ENCODE measurements around the gene CLDN1. TPM values are rescaled to one million over a fixed set of nuclear protein-coding genes. Genes with fewer than 3 reads are reported as not detected.

CLDN1 gene
- total RNA-seq, 6 experiments from 2014 or later: 79.9 to 241 (median 135) TPM

DNA sequence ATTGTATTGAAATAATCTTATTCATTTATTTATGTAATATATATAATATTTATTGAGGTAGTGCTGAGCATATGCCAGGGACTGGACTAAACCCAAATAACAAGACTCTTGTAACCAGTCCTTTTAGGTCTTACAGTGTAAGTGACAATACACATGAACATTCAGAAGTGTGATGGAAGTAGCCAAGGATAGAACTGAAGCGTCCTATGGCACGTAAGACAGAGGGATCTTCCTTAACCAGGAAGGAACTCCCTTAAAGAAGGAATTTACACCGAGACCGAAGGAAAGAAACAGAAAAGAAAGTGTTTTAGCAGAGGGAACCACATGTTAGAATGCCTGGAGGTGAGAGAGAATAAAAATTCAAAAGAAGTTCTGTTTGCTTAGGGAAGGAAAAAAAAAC is 23.6 kb upstream of the CLDN1 start:
- Histone ChIP-seq H3K27ac (peak overlapping the region; percentile 83 to 90 (median 85)), H3K9me3 (no peaks in the 10 kb centered on the region), H3K4me1 (peaks cover 0 to 10% (median 0%) of the 10 kb centered on the region in 4 donors), H3K27me3 (no peaks in the 10 kb centered on the region), H3K4me3 (peak overlapping the region; percentile 0 to 44 (median 37)), H3K36me3 (no peaks in the 10 kb centered on the region)
- DNase-seq: no peak
- 52% methylated on average over 4 of the region's 4 CpGs for WGBS (ENCODE audit: insufficient coverage, low coverage, low lambda C conversion rate, missing lambda C conversion rate)
- peak; percentile 17 to 38 (median 25) for ATAC-seq
- intact Hi-C loops (cut with DNase I): no loop called here
- TF ChIP-seq POLR2A (IDR thresholded peaks at IDR 0.05): no peak
- TF ChIP-seq CTCF (IDR thresholded peaks at IDR 0.05): no peak

DNA sequence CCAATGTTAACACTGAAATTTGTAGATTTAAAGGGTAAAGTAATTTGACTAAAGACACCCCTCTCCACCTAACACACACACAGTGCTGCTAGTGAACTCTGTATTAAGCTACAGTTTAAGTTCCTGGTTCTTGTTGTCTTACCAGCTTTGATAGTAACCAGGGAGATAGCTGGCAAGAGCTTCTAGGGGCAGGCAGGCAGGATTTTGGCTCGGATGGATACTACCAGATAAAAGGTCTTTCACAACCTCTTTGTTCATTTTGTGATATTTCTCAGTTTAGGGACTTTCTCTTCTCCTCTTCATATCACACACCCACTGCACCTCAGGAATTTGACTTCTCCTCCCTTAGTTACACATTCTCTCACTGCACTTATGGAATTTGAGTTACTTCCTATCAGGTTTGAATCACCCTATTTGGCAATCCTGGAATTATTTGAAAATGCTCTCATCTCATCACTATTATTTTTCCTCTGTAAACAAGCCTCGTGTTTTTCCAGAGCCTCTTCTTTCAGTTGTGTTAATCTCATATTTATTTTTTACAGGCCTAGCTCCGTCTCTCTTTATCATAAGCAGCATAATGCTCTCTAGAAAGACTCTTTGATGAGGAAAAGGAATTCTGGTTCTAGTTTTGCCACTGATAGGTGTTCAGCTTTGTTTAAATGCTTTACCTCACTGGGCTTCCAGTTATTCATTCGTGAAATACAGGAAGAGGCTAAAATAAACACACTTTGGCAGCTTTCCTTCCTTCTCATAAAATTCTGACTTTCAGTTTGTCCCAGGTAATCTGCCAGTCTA is 23.0 kb upstream of the CLDN1 start:
- Histone ChIP-seq H3K27me3 (no peaks in the 10 kb centered on the region), H3K4me3 (peak overlapping the region in 2 of 3 donors; percentile 37 to 44), H3K9me3 (no peaks in the 10 kb centered on the region), H3K4me1 (peaks cover 0 to 10% (median 0%) of the 10 kb centered on the region in 4 donors), H3K27ac (peak overlapping the region; percentile 83 to 90 (median 85)), H3K36me3 (no peaks in the 10 kb centered on the region)
- peak; percentile 66 for TF ChIP-seq POLR2A (IDR thresholded peaks at IDR 0.05)
- TF ChIP-seq CTCF (IDR thresholded peaks at IDR 0.05): no peak
- DNase-seq (peak in 2 of 3 donors; percentile 48 to 74), ATAC-seq (peak; percentile 87 to 96 (median 94))
- intact Hi-C loops (cut with DNase I): no loop called here
- WGBS (ENCODE audit: insufficient coverage, low coverage, low lambda C conversion rate, missing lambda C conversion rate): 0% methylated on average over 4 of the region's 4 CpGs

GRCh38 chr3:190340071-190340470 is 17.8 kb upstream of the CLDN1 start:
- Histone ChIP-seq H3K27me3 (no peaks in the 10 kb centered on the region), H3K36me3 (no peaks in the 10 kb centered on the region), H3K9me3 (no peaks in the 10 kb centered on the region), H3K4me3 (no peak overlapping the region), H3K27ac (no peak overlapping the region), H3K4me1 (peaks cover 0 to 21% (median 6%) of the 10 kb centered on the region in 4 donors)
- WGBS (ENCODE audit: insufficient coverage, low coverage, low lambda C conversion rate, missing lambda C conversion rate): 80% methylated on average over 2 of the region's 2 CpGs
- ATAC-seq (no peak), DNase-seq (no peak)
- TF ChIP-seq POLR2A (IDR thresholded peaks at IDR 0.05): no peak
- TF ChIP-seq CTCF (IDR thresholded peaks at IDR 0.05): no peak
- intact Hi-C loops (cut with DNase I): no loop called here

- no peak for TF ChIP-seq POLR2A (IDR thresholded peaks at IDR 0.05)
- TF ChIP-seq CTCF (IDR thresholded peaks at IDR 0.05): peak; percentile 21 to 30 (median 26)
- no peak overlapping the region for H3K27ac ChIP-seq
- no peak overlapping the region for H3K4me3 ChIP-seq
- H3K36me3 ChIP-seq: no peaks in the 10 kb centered on the region
- peaks cover 0 to 20% (median 6%) of the 10 kb centered on the region in 4 donors for H3K4me1 ChIP-seq
- H3K9me3 ChIP-seq: no peaks in the 10 kb centered on the region
- no peaks in the 10 kb centered on the region for H3K27me3 ChIP-seq
- DNase-seq (no peak), ATAC-seq (peak; percentile 48 to 70 (median 56))
- intact Hi-C loops (cut with DNase I): no loop called here
Observed at GRCh38 chr3:190339130-190339529, 16.9 kb upstream of the CLDN1 start.

Data from right lobe of liver (tissue), 6 donors.